Kidney (tissue), 14 donors: ENCODE data around the gene TBXT. TPM values are rescaled to one million over a fixed set of nuclear protein-coding genes. Genes with fewer than 3 reads are reported as not detected.
A peak's percentile ranks its signal among the peaks of the same experiment; 100 is the strongest.

ENCODE experiments used
- DNase-seq, 5 donors: peaks; one replicate each; pipeline ENCODE4 v3.0.0-alpha.2; 2013 to 2020
- FAIRE-seq: peaks from 2 replicates; lab custom pipeline; 2012; peaks lifted over from hg19 to GRCh38; lab: Jason Lieb, UNC
- H3K27ac ChIP-seq, 2 donors: one replicate each; pipeline ENCODE4 v1.7.0; 2013; ENCODE audit warnings: low read depth in 2 of 2, low read length in 2 of 2, inconsistent platforms in 1 of 2
- H3K27me3 ChIP-seq: one replicate; pipeline ENCODE4 v1.7.1; 2013; ENCODE audit warnings: low read length, inconsistent platforms; ENCODE audit not compliant: control insufficient read depth, insufficient read depth
- H3K36me3 ChIP-seq, 3 donors: one replicate each; pipeline versions ENCODE4 v1.7.0 to v1.7.1; 2013; ENCODE audit warnings: low read length in 3 of 3, control low read depth in 1 of 3, inconsistent platforms in 1 of 3; ENCODE audit not compliant: insufficient read depth in 3 of 3, control insufficient read depth in 2 of 3
- H3K4me1 ChIP-seq, 3 donors: one replicate each; pipeline versions ENCODE4 v1.7.0 to v1.7.1; 2013; ENCODE audit warnings: low read length in 3 of 3, inconsistent platforms in 1 of 3, low read depth in 1 of 3; ENCODE audit not compliant: control insufficient read depth in 2 of 3, insufficient read depth in 2 of 3
- H3K4me3 ChIP-seq, 3 donors: one replicate each; pipeline versions ENCODE4 v1.7.0 to v1.8.1; 2013; ENCODE audit warnings: low read length in 3 of 3, control low read depth in 1 of 3, inconsistent platforms in 1 of 3
- H3K9ac ChIP-seq, 3 donors: one replicate each; pipeline versions ENCODE4 v1.7.0 to v1.7.1; 2013; ENCODE audit warnings: low read length in 3 of 3, control low read depth in 1 of 3, inconsistent platforms in 1 of 3
- H3K9me3 ChIP-seq, 3 donors: one replicate each; pipeline versions ENCODE4 v1.7.0 to v1.7.1; 2013; ENCODE audit warnings: low read length in 3 of 3, control low read depth in 1 of 3, inconsistent platforms in 1 of 3; ENCODE audit not compliant: control insufficient read depth in 2 of 3, insufficient read depth in 1 of 3
- CTCF ChIP-seq: IDR thresholded peaks from 3 replicates; pipeline ENCODE4 v1.5.1; 2012; ENCODE audit warnings: mild to moderate bottlenecking, moderate library complexity, borderline replicate concordance; ENCODE audit not compliant: insufficient read depth; ENCODE audit errors: extremely low read depth
- intact Hi-C: fragments of 100-400 bp; cut with DNase I; formaldehyde crosslinking; loops from one replicate; pipeline ENCODE4 v1.11.1; 2022
- polyA plus RNA-seq: library from polyadenylated mRNA; stranded (reverse); fragments of 350-450 nt; fragmentation: Illumina TruSeq; extraction: RNeasy Lipid Tissue Mini Kit (QIAGEN cat#74804); gene quantifications from one replicate; pipeline ENCODE4 v1.2.3, GENCODE V29; 2014; ENCODE audit warnings: low read depth, low replicate concordance; ENCODE audit not compliant: insufficient read depth
- total RNA-seq: library from RNA; stranded (reverse); fragmentation: NEBNext Ultra II Directional; extraction: Animal tissue kit (Norgen Biotek cat#: 25700); gene quantifications from one replicate; pipeline ENCODE4 v1.2.1, GENCODE V29; 2021
- donor health status: control.
- donor health status: control.
- donor health status: control.
- donor health status: control.
- donor health status: control.
- donor health status: DM: yes; HTN: yes; CAD: no.
- donor health status: Normal renal cell carcinoma (clear cell type).

Gene TBXT
- total and polyA plus RNA-seq, 2 donors from 2014 or later, result not detected

- intact Hi-C loops, result no loop called here
- FAIRE-seq, result no peak
- H3K9me3 ChIP-seq, result no peaks in the 10 kb centered on the region
These were observed 29.7 kb upstream of the TBXT start for GRCh38 chr6:166197361-166197760.

GRCh38 chr6:166195860-166196238, 28.2 kb upstream of the TBXT start:
- Histone ChIP-seq H3K4me3 (no peak overlapping the region), H3K4me1 (no peaks in the 10 kb centered on the region), H3K9me3 (no peaks in the 10 kb centered on the region), H3K27ac (no peak overlapping the region), H3K27me3 (no peaks in the 10 kb centered on the region), H3K9ac (no peak overlapping the region), H3K36me3 (no peaks in the 10 kb centered on the region)
- DNase-seq, result no peak
- FAIRE-seq, result no peak
- intact Hi-C loops, result no loop called here
- no peak for TF ChIP-seq CTCF

More at GRCh38 chr6:166197361-166197760, 29.7 kb upstream of the TBXT start:
- no peak overlapping the region for H3K4me3 ChIP-seq
- no peak for TF ChIP-seq CTCF
- H3K36me3 ChIP-seq, result no peaks in the 10 kb centered on the region
- DNase-seq, result no peak
- H3K27me3 ChIP-seq, result no peaks in the 10 kb centered on the region
- H3K27ac ChIP-seq, result no peak overlapping the region
- H3K9ac ChIP-seq, result no peak overlapping the region
- no peaks in the 10 kb centered on the region for H3K4me1 ChIP-seq

- Histone ChIP-seq H3K36me3 (no peaks in the 10 kb centered on the region), H3K4me1 (no peaks in the 10 kb centered on the region), H3K9me3 (no peaks in the 10 kb centered on the region), H3K27me3 (no peaks in the 10 kb centered on the region), H3K27ac (no peak overlapping the region), H3K4me3 (no peak overlapping the region), H3K9ac (no peak overlapping the region)
- DNase-seq, result peak in 2 of 5 donors; percentile 19 to 39
- FAIRE-seq, result no peak
- intact Hi-C loops, result no loop called here
- TF ChIP-seq CTCF, result no peak
These were observed 27.5 kb upstream of the TBXT start for GRCh38 chr6:166194914-166195859.
